Measurements from ENCODE around the gene KLHL2.
"Not testable (repeated sequence)": the region's sequence is repeated elsewhere in the genome, so short reads cannot be mapped to it uniquely, and the experiment has no call there.

Gene KLHL2

GRCh38 chr4:165207431-165208220, at the start of gene KLHL2:
TSS of gene KLHL2 (plus strand) at chr4:165207561. CDS start at chr4:165207877, 316 bp downstream.
- DNase-seq, result peak; percentile 80

- DNase-seq, result no peak
These were observed 48.6 kb upstream of the KLHL2 start for GRCh38 chr4:165158762-165159161.

DNA sequence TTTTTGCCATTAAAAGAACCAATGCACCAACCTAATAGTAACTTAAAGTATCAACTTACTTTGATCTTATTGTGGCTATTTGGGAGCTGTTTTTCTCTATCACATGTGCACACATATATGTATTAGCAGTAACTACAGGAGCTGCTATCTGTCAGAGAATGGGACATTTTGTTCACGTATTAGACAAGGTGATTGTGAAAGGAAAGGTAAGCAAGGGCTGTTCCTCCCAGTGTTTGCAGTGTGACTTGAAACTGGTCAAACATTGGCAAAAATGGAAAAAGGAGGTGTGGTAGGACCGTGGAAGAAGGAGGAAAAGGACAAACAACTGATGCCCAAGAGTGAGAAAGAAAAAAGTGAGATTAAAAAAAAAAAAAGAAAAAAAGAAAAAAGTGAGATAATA, 43.1 kb upstream of the KLHL2 start:
- no peak for DNase-seq

DNA sequence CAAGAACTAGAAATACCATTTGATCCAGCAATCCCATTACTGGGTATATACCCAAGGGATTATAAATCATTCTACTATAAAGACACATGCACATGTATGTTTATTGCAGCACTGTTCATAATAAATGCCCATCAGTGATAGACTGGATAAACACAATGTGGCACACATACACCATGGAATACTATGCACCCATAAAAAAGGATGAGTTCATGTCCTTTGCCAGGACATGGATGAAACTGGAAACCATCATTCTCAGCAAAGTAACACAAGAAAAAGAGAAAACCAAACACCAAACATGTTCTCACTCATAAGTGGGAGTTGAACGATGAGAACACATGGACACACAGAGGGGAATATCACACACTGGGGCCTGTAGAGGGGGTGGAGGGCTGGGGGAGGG, 40.5 kb upstream of the KLHL2 start:
- not testable (repeated sequence) for DNase-seq

GRCh38 chr4:165167650-165168049, 39.7 kb upstream of the KLHL2 start:
- no peak for DNase-seq

DNA sequence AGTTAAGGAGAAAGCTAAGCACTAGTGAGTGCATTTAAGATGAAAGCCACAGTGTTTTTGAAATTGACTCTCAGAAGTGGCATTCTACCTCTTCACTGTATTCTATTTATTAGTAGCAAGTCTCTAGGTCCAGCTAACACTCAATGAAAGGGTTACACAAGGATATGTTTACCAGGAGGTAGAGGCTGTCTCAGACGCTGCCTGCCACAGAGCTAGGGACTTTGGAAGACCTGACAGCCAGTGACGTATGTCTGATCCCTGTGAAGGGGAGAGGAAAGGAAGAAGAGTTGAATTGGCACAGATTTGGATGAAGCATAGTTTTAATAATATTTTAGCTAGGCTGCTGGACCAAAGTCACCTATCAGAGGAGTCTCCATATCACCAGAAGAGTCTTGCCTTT, 36.5 kb upstream of the KLHL2 start:
- no peak for DNase-seq

- not testable (repeated sequence) for DNase-seq
These were observed 31.9 kb upstream of the KLHL2 start for GRCh38 chr4:165175470-165175869.

- no peak for DNase-seq
These were observed 31.5 kb upstream of the KLHL2 start for GRCh38 chr4:165175879-165176278.

GRCh38 chr4:165177725-165178666, 29.4 kb upstream of the KLHL2 start:
- no peak for DNase-seq

DNA sequence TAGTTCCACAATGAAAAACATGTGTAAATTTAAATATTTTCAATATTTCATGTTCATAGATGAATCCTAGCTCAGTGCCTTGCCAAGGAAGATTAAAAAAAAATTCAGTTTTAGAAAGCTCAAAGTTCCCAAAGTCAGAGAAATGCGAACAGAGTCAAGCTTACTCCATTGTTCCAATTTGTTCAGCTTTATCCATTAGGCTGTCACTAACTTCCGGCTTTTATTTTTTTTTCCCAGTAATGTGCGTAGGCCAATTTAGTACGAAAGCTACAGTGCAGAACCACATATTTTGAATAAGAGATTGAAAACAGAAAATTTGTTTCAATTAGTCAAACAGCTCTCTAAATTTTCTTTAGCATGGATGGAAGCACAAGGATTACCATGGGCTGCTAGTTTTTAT, 23.1 kb upstream of the KLHL2 start:
- DNase-seq, result no peak

- not testable (repeated sequence) for DNase-seq
These were observed 22.4 kb upstream of the KLHL2 start for GRCh38 chr4:165184998-165185397.

DNA sequence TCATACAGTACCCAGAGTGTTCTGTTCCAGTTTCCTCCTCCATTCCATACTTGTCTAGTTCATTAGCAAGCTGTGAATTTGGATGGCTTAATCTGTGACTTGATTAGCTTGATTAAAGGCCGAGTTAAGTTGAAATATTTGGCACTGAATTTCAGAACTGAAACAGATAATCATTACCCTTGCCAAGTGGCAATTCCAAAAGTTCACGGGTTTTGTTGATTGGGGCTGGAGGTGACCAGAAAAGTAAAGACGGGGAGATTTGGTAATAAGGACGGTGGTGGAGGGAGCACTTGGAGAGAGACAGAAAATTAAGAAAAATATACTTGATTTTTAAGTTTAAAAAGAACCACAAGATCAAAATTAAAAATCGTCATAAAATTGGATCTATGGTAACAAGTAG, 21.9 kb upstream of the KLHL2 start:
- no peak for DNase-seq

- DNase-seq, result no peak
These were observed 16.6 kb upstream of the KLHL2 start for GRCh38 chr4:165190591-165191347.

- DNase-seq, result no peak
These were observed 16.1 kb upstream of the KLHL2 start for GRCh38 chr4:165191348-165191656.

- no peak for DNase-seq
These were observed 15.4 kb upstream of the KLHL2 start for GRCh38 chr4:165191814-165192499.

- no peak for DNase-seq
These were observed 14.9 kb upstream of the KLHL2 start for GRCh38 chr4:165192500-165192898.

- no peak for DNase-seq
These were observed 14.4 kb upstream of the KLHL2 start for GRCh38 chr4:165192956-165193355.

GRCh38 chr4:165194368-165194767, 13.0 kb upstream of the KLHL2 start:
- DNase-seq, result no peak

GRCh38 chr4:165198329-165198728, 9.0 kb upstream of the KLHL2 start:
- DNase-seq, result no peak

DNA sequence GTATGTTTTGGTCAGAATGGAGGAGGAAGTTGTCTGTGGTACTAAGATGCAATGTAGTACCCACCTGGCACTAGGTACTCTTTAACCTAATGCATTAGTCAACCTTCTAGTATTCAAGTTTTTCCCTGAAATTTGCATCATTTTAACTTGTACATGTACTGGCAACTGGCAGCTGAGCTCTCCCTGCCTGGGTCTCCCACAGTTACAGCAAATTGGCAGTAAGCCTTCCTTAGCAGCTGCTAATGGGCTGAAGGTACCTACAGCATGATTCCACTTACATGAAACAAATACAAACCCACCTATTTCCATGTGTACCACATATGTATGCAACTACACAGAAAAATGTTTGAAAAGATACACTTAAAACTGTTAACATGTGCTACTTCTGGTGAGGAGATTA, 8.1 kb upstream of the KLHL2 start:
- no peak for DNase-seq

DNA sequence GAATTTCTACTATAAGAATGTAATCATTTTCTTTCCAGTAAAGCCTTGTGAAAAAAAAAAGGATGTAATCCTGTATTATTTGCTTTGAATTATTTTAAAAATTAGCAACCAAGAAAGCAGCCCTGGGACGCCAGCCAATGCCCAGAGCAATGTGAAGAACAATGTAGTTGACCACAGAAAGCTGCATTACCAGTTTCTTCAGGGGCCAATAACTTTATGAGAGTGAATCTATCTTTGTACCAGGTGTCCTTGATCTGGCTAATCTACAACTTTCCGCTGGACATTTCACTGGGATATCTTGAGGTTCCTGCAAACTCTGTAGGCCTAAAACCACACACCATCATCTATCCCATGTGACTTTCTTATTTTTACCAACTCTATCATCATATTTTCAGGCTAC, 7.6 kb upstream of the KLHL2 start:
- DNase-seq, result no peak

DNA sequence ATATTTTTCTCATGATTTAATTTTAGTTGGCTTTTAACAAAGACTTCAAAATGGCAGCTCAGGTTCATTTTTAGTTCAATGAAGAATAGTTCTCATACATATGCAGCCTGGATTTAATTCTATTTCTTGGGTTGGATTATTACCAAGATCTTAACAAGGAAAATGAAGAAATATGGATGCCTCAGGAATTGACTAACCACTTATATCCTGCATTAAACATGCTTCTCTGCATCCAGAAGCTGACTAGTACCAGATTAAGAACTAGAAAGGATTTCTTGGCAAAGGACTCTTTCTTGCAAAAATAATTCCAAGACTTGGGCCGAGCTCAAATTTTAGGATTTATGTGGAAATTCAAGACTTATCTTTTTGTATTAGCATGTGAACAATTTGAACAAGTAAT, 5.6 kb upstream of the KLHL2 start:
- no peak for DNase-seq

Data from RPMI8226 (cell line).